GM23248 (cell line): ENCODE measurements around the gene FNTB. TPM values are rescaled to one million over a fixed set of nuclear protein-coding genes. Genes with fewer than 3 reads are reported as not detected.

Experiments
- DNase-seq: peaks from one replicate; pipeline ENCODE4 v3.0.0-alpha.2; 2015
- H2AFZ ChIP-seq: fragments of 200-600 bp; sonication (generic); 2 replicates; pipeline ENCODE4 v1.6.1; 2016; ENCODE audit warnings: antibody characterized with exemption
- H3F3A ChIP-seq: fragments of 200-600 bp; sonication (generic); 2 replicates; pipeline ENCODE4 v1.6.1; 2016; ENCODE audit warnings: mild to moderate bottlenecking, antibody characterized with exemption, mixed run types; ENCODE audit not compliant: insufficient read depth
- H3K27ac ChIP-seq: fragments of 200-600 bp; sonication (generic); 2 replicates; pipeline ENCODE4 v1.5.1; 2016; ENCODE audit warnings: mild to moderate bottlenecking
- H3K27me3 ChIP-seq: fragments of 200-600 bp; sonication (generic); replicated peaks from 2 replicates; pipeline ENCODE4 v1.6.1; 2016; ENCODE audit warnings: mild to moderate bottlenecking; ENCODE audit not compliant: insufficient read depth
- H3K36me3 ChIP-seq: fragments of 200-600 bp; sonication (generic); 2 replicates; pipeline ENCODE4 v1.6.1; 2016; ENCODE audit warnings: low read depth, mild to moderate bottlenecking
- H3K4me1 ChIP-seq: fragments of 200-600 bp; sonication (generic); 2 replicates; pipeline ENCODE4 v1.6.1; 2016; ENCODE audit warnings: mild to moderate bottlenecking; ENCODE audit not compliant: insufficient read depth
- H3K4me2 ChIP-seq: fragments of 200-600 bp; sonication (generic); one replicate; pipeline ENCODE4 v1.6.1; 2016; ENCODE audit warnings: mild to moderate bottlenecking; ENCODE audit not compliant: unreplicated experiment
- H3K4me3 ChIP-seq: fragments of 200-600 bp; sonication (generic); 2 replicates; pipeline ENCODE4 v1.5.1; 2016; ENCODE audit warnings: mild to moderate bottlenecking
- H3K79me2 ChIP-seq: fragments of 200-600 bp; sonication (generic); 2 replicates; pipeline ENCODE4 v1.6.1; 2016; ENCODE audit warnings: mild to moderate bottlenecking; ENCODE audit not compliant: insufficient read depth
- H3K9ac ChIP-seq: fragments of 200-600 bp; sonication (generic); 2 replicates; pipeline ENCODE4 v1.6.1; 2016; ENCODE audit warnings: mild to moderate bottlenecking
- H3K9me2 ChIP-seq: fragments of 200-600 bp; sonication (generic); 2 replicates; pipeline ENCODE4 v1.6.1; 2016; ENCODE audit warnings: mixed run types, mild to moderate bottlenecking, moderate library complexity; ENCODE audit not compliant: insufficient read depth
- H3K9me3 ChIP-seq: fragments of 200-600 bp; sonication (generic); one replicate; pipeline ENCODE4 v1.6.1; 2017; ENCODE audit warnings: low read depth
- H4K20me1 ChIP-seq: fragments of 200-600 bp; sonication (generic); 2 replicates; pipeline ENCODE4 v1.6.0; 2016; ENCODE audit not compliant: insufficient read depth
- EZH2 ChIP-seq: fragments of 200-600 bp; sonication (generic); IDR thresholded peaks from 2 replicates; pipeline ENCODE4 v1.6.1; 2018; ENCODE audit warnings: antibody characterized with exemption, mild to moderate bottlenecking; ENCODE audit not compliant: insufficient read depth, poor library complexity, severe bottlenecking
- EZH2phosphoT487 ChIP-seq: fragments of 200-600 bp; sonication (generic); IDR thresholded peaks from 2 replicates; pipeline ENCODE4 v1.6.1; 2018; ENCODE audit warnings: antibody characterized with exemption, moderate library complexity, mild to moderate bottlenecking, low read depth; ENCODE audit not compliant: insufficient read depth
- WGBS, 2 experiments: methylation state at CpG; one replicate each; pipeline ENCODE4 v1.1.6; 2015 to 2017; ENCODE audit warnings: low lambda C conversion rate in 2 of 2, low coverage in 1 of 2; ENCODE audit errors: missing lambda C conversion rate in 2 of 2; 5-methylcytosine and 5-hydroxymethylcytosine counted together
- in situ Hi-C: fragments of 300-500 bp; cut with MboI; formaldehyde crosslinking; loops from 2 replicates; pipeline ENCODE4 v1.15.0; 2020
- polyA plus RNA-seq: library from polyadenylated mRNA; unstranded; fragments of >200 nt; fragmentation: Nextera tagmentation; extraction: Ambion mirVana; gene quantifications from 2 replicates; pipeline ENCODE4 v1.2.1, GENCODE V29; 2016
- total RNA-seq: library from RNA; depleted of rRNA; stranded (reverse); fragments of >200 nt; shearing (Covaris generic); gene quantifications from 2 replicates; pipeline ENCODE4 v1.2.3, GENCODE V29; 2014

Gene FNTB
- total and polyA plus RNA-seq, 2 experiments from 2014 or later = 15.5 to 19.5 TPM

- Histone ChIP-seq H3K4me2 (no peak overlapping the region), H3K36me3 (no peaks in the 10 kb centered on the region), H3K4me1 (no peaks in the 10 kb centered on the region), H3K27me3 (no peaks in the 10 kb centered on the region), H3K9me2 (no peaks in the 10 kb centered on the region), H3K4me3 (no peak overlapping the region), H2AFZ (no peak overlapping the region), H3K9me3 (no peaks in the 10 kb centered on the region), H3F3A (no peaks in the 10 kb centered on the region), H3K79me2 (no peaks in the 10 kb centered on the region), H3K9ac (no peak overlapping the region), H3K27ac (no peak overlapping the region), H4K20me1 (no peaks in the 10 kb centered on the region)
- WGBS, 2 experiments = 71 to 73% methylated on average over 6 of the region's 6 CpGs
- no peak for DNase-seq
- in situ Hi-C loops = no loop called here
- TF ChIP-seq EZH2 (no peak), EZH2phosphoT487 (no peak)
Observed at GRCh38 chr14:64955297-64955696, 31.4 kb upstream of the FNTB start.

- H3K4me1 ChIP-seq = no peaks in the 10 kb centered on the region
- 82 to 85% methylated on average over 8 of the region's 8 CpGs for WGBS, 2 experiments
- no peaks in the 10 kb centered on the region for H3K36me3 ChIP-seq
- H4K20me1 ChIP-seq = no peaks in the 10 kb centered on the region
- H3K79me2 ChIP-seq = no peaks in the 10 kb centered on the region
- TF ChIP-seq EZH2 (no peak), EZH2phosphoT487 (no peak)
- no peaks in the 10 kb centered on the region for H3K9me3 ChIP-seq
- no peaks in the 10 kb centered on the region for H3K27me3 ChIP-seq
- in situ Hi-C loops = no loop called here
- DNase-seq = no peak
- H3K4me3 ChIP-seq = no peak overlapping the region
- H3K9ac ChIP-seq = no peak overlapping the region
- H3F3A ChIP-seq = no peaks in the 10 kb centered on the region
- H3K9me2 ChIP-seq = no peaks in the 10 kb centered on the region
- H3K4me2 ChIP-seq = no peak overlapping the region
- H2AFZ ChIP-seq = no peak overlapping the region
- H3K27ac ChIP-seq = no peak overlapping the region
Observed at GRCh38 chr14:64956697-64957406, 29.8 kb upstream of the FNTB start.

- H3K4me3 ChIP-seq = no peak overlapping the region
Observed at GRCh38 chr14:64958201-64958600, 28.5 kb upstream of the FNTB start.

DNA sequence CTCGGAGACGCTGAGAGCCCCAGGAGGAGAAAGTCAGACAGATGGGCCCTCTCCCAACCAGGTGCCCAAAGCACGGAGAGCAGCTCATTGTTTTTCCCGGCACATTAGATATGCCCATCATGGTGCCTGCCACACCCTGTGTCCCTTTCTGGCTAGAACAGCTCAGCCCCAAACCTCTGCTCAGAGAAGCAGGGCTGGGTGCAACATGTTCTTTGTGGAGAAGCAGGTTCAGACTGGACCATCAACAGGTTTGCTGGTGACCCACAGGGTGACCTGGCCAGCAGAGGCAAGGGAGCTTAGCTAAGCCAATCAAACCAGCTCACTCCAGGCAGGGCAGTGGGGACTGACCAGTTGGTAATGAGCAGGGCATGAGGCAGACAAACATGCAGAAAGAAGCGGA, 28.0 kb upstream of the FNTB start:
- Histone ChIP-seq H3K79me2 (no peaks in the 10 kb centered on the region), H3F3A (no peaks in the 10 kb centered on the region), H3K9ac (no peak overlapping the region), H2AFZ (no peak overlapping the region), H3K27ac (no peak overlapping the region), H3K36me3 (no peaks in the 10 kb centered on the region), H3K27me3 (no peaks in the 10 kb centered on the region), H3K9me3 (no peaks in the 10 kb centered on the region), H3K4me1 (no peaks in the 10 kb centered on the region), H3K4me2 (no peak overlapping the region), H3K4me3 (no peak overlapping the region), H3K9me2 (no peaks in the 10 kb centered on the region), H4K20me1 (no peaks in the 10 kb centered on the region)
- WGBS, 2 experiments = 65 to 76% methylated on average over 5 of the region's 5 CpGs
- in situ Hi-C loops = no loop called here
- TF ChIP-seq EZH2phosphoT487 = no peak
- no peak for DNase-seq

More at GRCh38 chr14:64958201-64958600, 28.5 kb upstream of the FNTB start:
- H3K9me2 ChIP-seq = no peaks in the 10 kb centered on the region
- in situ Hi-C loops = no loop called here
- H3K9ac ChIP-seq = no peak overlapping the region
- DNase-seq = no peak
- no peaks in the 10 kb centered on the region for H3K9me3 ChIP-seq
- H3F3A ChIP-seq = no peaks in the 10 kb centered on the region
- no peaks in the 10 kb centered on the region for H3K79me2 ChIP-seq
- no peak overlapping the region for H3K27ac ChIP-seq
- no peaks in the 10 kb centered on the region for H3K36me3 ChIP-seq
- TF ChIP-seq EZH2 = no peak
- no peak for TF ChIP-seq EZH2phosphoT487
- no peaks in the 10 kb centered on the region for H3K27me3 ChIP-seq
- H3K4me1 ChIP-seq = no peaks in the 10 kb centered on the region
- H2AFZ ChIP-seq = no peak overlapping the region
- H4K20me1 ChIP-seq = no peaks in the 10 kb centered on the region
- H3K4me2 ChIP-seq = no peak overlapping the region
- WGBS, 2 experiments = 93 to 100% methylated on average over 2 of the region's 2 CpGs
